Osteoblast (primary cell): ENCODE data around the gene ADARB2. TPM values are rescaled to one million over a fixed set of nuclear protein-coding genes. Genes with fewer than 3 reads are reported as not detected.

ENCODE experiments used
- DNase-seq: peaks from one replicate; pipeline ENCODE4 v3.0.0; 2011; ENCODE audit warnings: low spot score, mixed read lengths; ENCODE audit not compliant: insufficient read length; ENCODE audit errors: missing footprints
- H2AFZ ChIP-seq: 2 replicates; pipeline ENCODE4 v1.6.0; 2011; ENCODE audit warnings: mild to moderate bottlenecking, low read length
- H3K27ac ChIP-seq: 2 replicates; pipeline ENCODE4 v1.5.1; 2011; ENCODE audit warnings: mild to moderate bottlenecking, low read depth, low read length, moderate library complexity
- H3K27me3 ChIP-seq: 2 replicates; pipeline ENCODE4 v1.6.0; 2012; ENCODE audit warnings: mild to moderate bottlenecking, control low read depth, inconsistent platforms, low read length, moderate library complexity; ENCODE audit not compliant: insufficient read depth
- H3K36me3 ChIP-seq: 2 replicates; pipeline ENCODE4 v1.5.1; 2011; ENCODE audit warnings: mild to moderate bottlenecking, low read length, control low read depth, moderate library complexity; ENCODE audit not compliant: insufficient read depth
- H3K4me1 ChIP-seq: 2 replicates; pipeline ENCODE4 v1.5.1; 2011; ENCODE audit warnings: mild to moderate bottlenecking, low read length, control low read depth, moderate library complexity; ENCODE audit not compliant: insufficient read depth
- H3K4me2 ChIP-seq: 2 replicates; pipeline ENCODE4 v1.6.0; 2011; ENCODE audit warnings: mild to moderate bottlenecking, low read length; ENCODE audit not compliant: insufficient read depth
- H3K4me3 ChIP-seq: fragments of 200-600 bp; sonication (generic); 3 replicates; pipeline ENCODE4 v1.5.1; 2012; ENCODE audit warnings: mild to moderate bottlenecking, low read length, inconsistent platforms; ENCODE audit not compliant: insufficient read depth
- H3K79me2 ChIP-seq: 2 replicates; pipeline ENCODE4 v1.6.0; 2012; ENCODE audit warnings: mild to moderate bottlenecking, low read length, control low read depth, inconsistent platforms; ENCODE audit not compliant: insufficient read depth
- H3K9me3 ChIP-seq: 2 replicates; pipeline ENCODE4 v1.5.1; 2011; ENCODE audit warnings: low read depth, low read length, control low read depth
- H4K20me1 ChIP-seq: 2 replicates; pipeline ENCODE4 v1.6.0; 2012; ENCODE audit warnings: mild to moderate bottlenecking, low read length, control low read depth; ENCODE audit not compliant: insufficient read depth
- CTCF ChIP-seq: IDR thresholded peaks from 2 replicates; pipeline ENCODE4 v1.5.1; 2011; ENCODE audit warnings: mild to moderate bottlenecking, low read depth, low read length, moderate library complexity; ENCODE audit errors: extremely low read depth
- total RNA-seq: library from RNA; depleted of rRNA; stranded (reverse); fragments of >200 nt; gene quantifications from 2 replicates; pipeline ENCODE4 v1.2.3, GENCODE V29; 2012

ADARB2 gene
- total RNA-seq, 1 donor: not detected

GRCh38 chr10:1557081-1557480 lies 180.2 kb downstream of the ADARB2 start:
- no peak overlapping the region for H3K4me3 ChIP-seq
- H3K27ac ChIP-seq: no peak overlapping the region
- H2AFZ ChIP-seq: no peak overlapping the region
- H3K9me3 ChIP-seq: no peaks in the 10 kb centered on the region
- no peaks in the 10 kb centered on the region for H3K79me2 ChIP-seq
- no peak for TF ChIP-seq CTCF
- H3K4me2 ChIP-seq: no peak overlapping the region
- no peaks in the 10 kb centered on the region for H3K36me3 ChIP-seq
- no peaks in the 10 kb centered on the region for H3K4me1 ChIP-seq
- H3K27me3 ChIP-seq: no peaks in the 10 kb centered on the region
- no peaks in the 10 kb centered on the region for H4K20me1 ChIP-seq
- DNase-seq: no peak

- TF ChIP-seq CTCF: no peak
- Histone ChIP-seq H3K79me2 (no peaks in the 10 kb centered on the region), H3K27ac (no peak overlapping the region), H3K4me3 (no peak overlapping the region), H3K4me2 (no peak overlapping the region), H3K36me3 (no peaks in the 10 kb centered on the region), H3K4me1 (no peaks in the 10 kb centered on the region), H4K20me1 (no peaks in the 10 kb centered on the region), H2AFZ (no peak overlapping the region), H3K9me3 (no peaks in the 10 kb centered on the region), H3K27me3 (no peaks in the 10 kb centered on the region)
- no peak for DNase-seq
These were observed 180.8 kb downstream of the ADARB2 start for GRCh38 chr10:1556496-1556895.

- peak; percentile 50 for DNase-seq
- Histone ChIP-seq H2AFZ (no peak overlapping the region), H3K27ac (no peak overlapping the region), H3K79me2 (no peaks in the 10 kb centered on the region), H3K9me3 (no peaks in the 10 kb centered on the region), H3K36me3 (no peaks in the 10 kb centered on the region), H4K20me1 (no peaks in the 10 kb centered on the region), H3K4me2 (no peak overlapping the region), H3K4me3 (no peak overlapping the region), H3K4me1 (no peaks in the 10 kb centered on the region), H3K27me3 (no peaks in the 10 kb centered on the region)
- no peak for TF ChIP-seq CTCF
These were observed 183.4 kb downstream of the ADARB2 start for GRCh38 chr10:1553951-1554350.

- no peaks in the 10 kb centered on the region for H3K79me2 ChIP-seq
- no peaks in the 10 kb centered on the region for H3K27me3 ChIP-seq
- no peaks in the 10 kb centered on the region for H3K36me3 ChIP-seq
- H3K27ac ChIP-seq: no peak overlapping the region
- H3K9me3 ChIP-seq: no peaks in the 10 kb centered on the region
- H3K4me1 ChIP-seq: no peaks in the 10 kb centered on the region
- H3K4me3 ChIP-seq: no peak overlapping the region
- peak; percentile 50 for DNase-seq
- no peaks in the 10 kb centered on the region for H4K20me1 ChIP-seq
- no peak overlapping the region for H3K4me2 ChIP-seq
- no peak for TF ChIP-seq CTCF
- H2AFZ ChIP-seq: no peak overlapping the region
These were observed 184.2 kb downstream of the ADARB2 start for GRCh38 chr10:1552881-1553670.
